ENCODE results near the gene GTPBP6.
"Not testable (repeated sequence)": the region's sequence is repeated elsewhere in the genome, so short reads cannot be mapped to it uniquely, and the experiment has no call there.

Gene GTPBP6

DNA sequence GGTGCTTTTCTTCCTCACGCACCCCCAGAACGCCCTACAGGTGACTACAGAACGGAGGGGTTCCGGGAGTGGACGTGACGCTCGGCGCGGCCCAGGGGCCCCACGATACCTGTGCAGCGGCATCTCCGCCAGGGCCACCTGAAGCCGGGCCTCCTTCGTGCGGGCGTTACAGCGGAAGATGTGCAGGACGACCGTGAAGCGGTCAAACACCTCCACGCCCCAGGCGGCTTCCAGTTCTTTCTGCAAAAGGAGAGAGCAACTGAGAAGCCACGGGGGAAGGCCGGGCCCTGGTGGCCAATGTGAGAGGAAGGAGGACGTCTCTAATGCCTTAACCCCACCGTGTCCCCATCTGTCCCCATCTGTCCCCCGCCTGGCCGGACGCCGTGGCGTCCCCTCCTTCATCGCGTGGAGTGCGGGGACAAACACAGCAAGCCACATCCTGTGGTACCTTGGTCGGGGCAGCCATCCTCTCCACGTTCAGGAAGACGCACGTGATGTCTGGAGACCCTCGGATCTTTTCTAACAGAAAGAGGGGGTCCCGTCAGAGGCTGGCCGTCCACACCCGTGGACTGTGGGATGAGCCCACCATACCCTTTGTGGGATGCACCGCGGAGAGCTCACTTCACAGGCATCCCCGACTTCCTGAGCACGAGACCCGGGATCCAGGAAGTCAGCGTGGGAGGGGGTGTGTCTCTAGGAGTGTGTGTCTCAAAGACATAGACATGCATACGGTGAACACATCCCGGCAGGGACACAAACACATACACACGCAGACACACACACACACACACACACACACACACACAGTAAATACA is 3.6 kb downstream of the GTPBP6 start:
- no peak for DNase-seq

DNA sequence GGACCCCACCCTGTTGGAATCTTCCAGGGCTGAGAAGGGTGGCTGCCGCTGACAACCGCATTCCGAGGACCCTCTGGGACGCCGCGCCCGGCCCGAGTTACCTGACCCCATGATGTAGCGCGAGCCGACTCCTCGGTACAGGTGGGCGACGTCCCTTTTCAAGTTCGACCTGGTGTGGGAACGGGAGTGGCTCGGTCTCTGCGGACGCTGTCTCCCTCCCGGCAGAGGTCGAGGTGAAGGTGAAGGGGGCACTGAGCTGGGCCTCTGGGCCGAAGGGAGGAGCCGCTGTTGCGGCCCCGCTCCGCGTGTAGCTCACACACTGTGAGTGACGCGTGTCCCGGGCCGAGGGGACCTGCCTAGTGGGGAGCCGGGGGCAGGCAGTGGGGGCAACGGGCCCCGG is 4.5 kb downstream of the GTPBP6 start:
- DNase-seq = no peak

DNA sequence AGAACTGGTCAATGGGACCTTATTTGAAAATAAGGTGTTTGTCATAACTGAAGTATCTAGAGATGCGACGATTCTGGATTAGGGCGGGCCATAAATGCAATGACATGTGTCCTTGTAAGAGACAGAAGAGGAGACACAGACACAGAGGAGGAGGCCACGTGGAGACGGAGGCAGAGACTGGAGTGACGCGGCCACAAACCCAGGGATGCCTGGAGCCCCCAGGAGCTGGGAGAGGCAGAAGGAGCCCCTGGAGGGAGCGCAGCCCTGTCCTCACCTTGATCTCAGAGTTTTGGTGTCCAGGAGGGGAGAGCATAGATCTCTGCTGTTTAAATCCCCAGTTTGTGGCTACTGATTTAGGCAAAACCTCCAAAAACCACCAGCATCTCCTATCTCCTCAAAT is 5.0 kb downstream of the GTPBP6 start:
- DNase-seq = no peak

DNA sequence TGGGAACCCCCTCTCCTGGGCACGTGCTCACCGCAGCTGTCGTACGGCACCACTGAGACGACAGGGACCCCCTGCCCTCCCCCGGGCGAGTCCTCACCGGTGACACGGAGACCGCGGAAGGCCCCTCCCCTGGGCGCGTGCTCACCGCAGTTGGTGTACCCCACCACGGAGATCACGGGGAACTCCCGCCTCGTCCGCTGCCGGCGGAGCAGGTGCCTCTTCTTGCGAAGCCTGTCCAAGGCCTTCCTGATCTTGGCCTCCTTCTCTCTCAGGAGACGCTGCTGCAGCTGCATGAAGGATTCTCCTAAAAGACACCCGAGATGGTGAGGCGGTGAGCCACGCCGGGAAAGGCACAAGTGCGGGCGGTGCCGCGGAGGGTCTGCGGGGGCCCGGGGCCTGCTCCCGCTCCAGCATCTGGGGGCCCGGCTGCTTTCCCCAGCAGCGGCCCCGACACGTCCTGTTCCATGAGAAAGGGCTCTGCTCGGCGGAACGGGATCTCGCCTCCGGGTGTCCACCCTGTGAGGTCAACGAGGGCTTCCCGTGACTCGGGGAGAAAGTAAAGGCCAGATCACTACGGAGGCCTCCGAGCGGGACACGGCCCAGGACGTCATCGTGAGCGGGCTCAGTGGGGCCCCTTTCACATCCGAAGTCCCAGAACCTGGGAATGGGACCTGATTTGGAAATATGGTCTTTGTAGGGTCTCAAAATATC is 5.8 kb downstream of the GTPBP6 start:
- DNase-seq = no peak

DNA sequence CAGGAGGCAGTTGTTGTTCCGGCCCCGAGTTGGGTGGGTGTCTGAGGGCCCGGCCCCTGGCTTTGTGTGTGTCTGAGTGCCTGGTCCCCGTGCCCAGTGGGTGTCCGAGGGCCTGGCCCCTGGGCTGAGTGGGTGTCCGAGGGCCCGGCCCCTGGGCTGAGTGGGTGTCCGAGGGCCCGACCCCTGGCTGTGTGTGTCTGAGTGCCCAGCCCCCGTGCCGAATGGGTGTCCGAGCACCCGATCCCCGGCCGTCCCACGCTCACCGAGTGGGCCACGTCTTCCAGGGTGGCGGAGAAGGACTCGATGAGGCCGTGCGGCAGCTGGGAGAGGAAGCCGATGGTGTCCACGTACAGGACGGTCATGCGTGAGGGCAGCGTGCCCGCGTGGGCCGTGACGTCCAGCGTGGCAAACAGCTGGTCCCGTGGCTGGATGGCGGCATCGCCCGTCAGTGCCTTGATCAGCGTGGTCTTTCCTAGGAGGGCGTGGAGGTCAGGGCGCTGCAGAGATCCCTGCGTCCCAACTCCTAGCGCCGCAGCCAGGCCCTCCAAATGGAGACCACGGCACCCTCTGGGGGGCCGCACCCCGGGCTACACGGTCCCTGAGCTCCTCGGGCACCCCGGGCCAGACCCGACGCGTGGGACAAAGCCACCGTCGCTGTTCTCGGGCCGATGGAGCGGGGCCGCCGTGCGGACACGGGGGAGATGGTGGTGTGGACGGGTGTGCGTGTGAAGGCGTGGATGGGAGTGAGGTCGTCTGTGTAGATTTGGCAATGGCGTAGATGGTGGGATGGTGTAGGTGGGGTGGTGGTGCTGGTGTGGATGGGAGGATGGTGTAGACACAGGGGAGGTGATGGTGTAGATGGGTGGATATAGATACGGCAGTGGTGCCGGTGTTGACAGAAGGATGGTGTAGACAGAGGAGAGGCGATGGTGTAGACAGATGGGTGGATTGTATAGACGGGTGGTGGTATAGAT is 7.2 kb downstream of the GTPBP6 start:
- DNase-seq = no peak

DNA sequence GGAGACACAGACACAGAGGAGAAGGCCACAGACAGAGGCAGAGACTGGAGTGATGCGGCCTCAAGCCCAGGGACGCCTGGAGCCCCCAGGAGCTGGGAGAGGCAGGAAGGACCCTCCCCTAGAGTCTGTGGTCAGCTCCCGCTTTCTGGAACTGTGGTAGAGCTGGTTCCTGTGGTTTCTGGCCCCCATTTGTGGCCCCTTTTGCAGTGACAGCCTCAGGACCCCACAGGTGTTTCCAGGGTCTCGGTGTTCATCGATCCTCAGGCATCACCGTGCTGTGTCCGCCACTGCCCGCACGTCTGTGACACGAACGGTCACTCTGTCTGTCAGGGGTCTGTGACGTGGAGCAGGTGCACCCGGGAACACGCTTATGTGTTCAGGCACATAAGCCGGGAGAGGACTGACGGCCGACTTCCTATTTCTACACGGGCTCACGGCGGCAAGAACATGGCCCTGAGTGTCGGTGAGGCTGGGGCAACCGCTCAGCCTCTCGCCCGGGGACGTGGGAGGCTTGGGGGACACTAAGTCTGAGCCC is 7.9 kb downstream of the GTPBP6 start:
- DNase-seq = no peak

DNA sequence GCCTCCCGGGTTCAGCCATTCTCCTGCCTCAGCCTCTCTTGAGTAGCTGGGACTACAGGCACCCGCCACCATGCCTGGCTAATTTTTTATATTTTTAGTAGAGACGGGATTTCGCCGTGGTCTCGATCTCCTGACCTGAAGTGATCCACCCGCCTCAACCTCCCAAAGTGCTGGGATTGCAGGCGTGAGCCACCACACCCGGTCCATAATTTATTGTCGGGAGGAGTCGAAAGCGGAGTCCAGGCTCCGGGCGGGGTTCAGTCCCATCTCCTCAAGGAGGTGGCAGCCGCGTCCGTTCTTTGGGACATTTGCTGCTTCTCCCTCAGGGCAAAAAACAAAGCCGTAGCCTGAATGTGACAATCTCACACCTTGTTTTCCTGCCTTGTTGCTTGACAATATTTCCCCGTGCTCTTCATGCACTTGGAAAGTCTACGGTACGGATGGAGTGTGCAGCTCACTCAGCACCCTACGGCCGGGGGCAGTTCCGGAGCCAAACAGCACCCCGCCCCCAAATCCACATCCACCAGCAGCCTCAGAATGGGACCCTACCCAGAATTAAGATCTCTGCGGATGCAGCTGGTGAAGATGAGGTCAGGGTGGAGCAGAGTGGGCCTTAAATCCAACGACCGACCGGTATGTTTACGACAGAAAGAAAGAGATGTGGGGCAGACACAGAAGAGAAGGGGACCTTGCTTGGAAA is 9.6 kb downstream of the GTPBP6 start:
- DNase-seq = no peak

DNA sequence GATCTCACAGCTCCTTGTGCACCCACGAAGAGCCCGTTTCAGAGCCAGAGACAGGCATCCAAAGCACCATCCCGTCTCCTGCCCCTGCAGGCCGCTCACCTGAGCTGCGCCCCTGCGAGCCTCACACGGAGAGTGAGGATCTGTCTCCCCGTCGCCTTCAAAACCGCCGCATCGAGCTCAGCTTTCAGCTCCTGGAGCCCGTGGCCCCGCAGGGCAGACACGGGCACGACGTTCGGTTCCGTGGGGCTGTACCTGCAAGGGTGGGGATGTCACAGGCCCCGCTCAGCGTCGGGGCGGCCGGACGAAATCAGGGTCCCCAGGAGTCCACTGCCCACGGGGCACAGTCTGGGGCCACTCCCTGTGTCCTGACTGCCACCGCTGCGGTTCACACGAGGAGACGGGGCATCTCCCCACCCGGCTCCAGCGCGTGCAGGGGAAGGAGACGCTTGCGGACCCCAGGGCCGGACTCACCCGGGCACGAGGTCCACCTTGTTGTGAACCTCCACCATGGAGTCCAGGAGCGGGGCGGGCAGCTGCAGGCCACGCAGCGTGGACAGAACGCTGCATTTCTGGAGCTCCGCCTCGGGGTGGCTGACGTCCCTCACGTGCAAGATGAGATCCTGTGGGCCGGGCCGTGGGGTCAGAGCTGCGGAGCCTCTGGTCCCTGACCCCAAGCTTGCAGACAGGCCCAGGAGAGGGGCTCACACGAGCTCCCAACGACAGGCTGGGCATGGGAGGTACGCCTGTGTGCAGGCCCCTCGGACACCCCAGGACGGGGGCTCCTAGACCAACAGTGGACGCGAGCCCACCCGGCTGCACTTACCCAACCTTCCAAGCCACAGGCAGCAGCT is 11.1 kb downstream of the GTPBP6 start:
- no peak for DNase-seq

DNA sequence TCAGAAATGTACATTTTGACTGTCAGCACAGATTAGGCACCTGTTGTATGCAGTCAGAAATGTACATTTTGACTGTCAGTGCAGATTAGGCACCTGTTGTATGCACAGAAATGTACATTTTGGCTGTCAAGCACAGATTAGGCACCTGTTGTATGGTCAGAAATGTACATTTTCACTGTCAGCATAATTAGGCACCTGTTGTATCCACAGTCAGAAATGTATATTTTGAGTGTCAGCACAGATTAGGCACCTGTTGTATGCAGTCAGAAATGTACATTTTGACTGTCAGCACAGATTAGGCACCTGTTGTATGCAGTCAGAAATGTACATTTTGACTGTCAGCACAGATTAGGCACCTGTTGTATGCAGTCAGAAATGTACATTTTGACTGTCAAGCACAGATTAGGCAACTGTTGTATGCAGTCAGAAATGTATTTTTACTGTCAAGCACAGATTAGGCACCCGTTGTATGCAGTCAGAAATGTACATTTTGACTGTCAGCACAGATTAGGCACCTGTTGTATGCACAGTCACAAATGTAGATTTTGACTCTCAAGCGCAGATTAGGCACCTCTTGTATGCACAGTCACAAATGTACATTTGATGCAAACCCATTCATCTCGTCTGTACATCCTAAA is 11.9 kb downstream of the GTPBP6 start:
- DNase-seq = not testable (repeated sequence)

DNA sequence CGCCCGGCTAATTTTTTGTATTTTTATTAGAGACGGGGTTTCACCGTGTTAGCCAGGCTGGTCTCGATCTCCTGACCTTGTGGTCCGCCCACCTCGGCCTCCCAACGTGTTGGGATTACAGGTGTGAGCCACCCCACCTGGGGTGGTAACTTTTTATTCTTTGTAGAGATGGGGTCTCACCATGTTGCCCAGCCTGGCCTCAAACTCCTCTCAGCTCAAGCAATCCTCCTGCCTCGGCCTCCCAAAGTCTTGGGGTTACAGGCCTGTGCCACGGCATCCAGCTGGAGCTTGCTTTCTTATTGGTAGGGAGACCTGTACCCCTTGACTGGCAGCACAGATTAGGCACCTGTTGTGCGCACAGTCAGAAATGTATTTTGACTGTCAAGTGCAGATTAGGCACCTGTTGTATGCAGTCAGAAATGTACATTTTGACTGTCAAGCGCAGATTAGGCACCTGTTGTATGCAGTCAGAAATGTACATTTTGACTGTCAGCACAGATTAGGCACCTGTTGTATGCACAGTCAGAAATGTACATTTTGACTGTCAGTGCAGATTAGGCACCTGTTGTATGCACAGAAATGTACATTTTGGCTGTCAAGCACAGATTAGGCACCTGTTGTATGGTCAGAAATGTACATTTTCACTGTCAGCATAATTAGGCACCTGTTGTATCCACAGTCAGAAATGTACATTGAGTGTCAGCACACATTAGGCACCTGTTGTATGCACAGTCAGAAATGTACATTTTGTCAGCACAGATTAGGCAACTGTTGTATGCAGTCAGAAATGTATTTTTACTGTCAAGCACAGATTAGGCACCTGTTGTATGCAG is 12.6 kb downstream of the GTPBP6 start:
- not testable (repeated sequence) for DNase-seq

DNA sequence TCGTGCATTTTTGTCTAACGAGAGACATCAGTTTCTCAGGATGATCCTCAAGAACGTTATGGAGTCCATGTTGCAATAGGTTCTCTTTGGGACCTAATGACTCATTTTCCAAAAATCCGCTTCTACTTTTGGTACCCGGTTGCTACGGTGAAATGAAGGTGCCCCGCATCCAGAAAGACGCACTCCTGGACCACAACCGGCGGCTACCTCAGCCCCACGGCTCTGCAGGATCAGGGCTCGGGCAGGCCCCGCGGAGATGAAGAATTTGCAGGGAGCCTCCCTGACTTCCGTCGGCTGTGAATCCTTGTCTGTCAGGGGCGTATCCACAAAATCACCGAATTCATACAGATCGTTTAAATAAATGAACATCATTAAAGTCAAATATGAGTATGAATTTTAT is 15.6 kb downstream of the GTPBP6 start:
- DNase-seq = no peak

DNA sequence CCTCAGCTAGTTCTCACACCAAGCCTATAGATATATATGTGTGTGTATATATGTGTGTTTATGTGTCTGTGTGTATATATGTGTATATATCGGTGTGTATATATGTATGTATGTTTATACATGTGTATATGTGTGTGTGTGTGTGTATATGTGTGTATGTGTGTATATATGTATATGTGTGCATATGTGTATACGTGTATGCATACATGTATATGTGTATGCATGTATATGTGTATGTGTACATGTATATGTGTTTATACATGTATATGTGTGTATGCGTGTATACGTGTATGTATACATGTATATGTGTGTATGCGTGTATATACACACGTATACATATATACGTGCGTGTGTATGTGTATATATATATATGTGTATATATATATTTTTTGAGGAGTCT is 18.3 kb downstream of the GTPBP6 start:
- no peak for DNase-seq

DNA sequence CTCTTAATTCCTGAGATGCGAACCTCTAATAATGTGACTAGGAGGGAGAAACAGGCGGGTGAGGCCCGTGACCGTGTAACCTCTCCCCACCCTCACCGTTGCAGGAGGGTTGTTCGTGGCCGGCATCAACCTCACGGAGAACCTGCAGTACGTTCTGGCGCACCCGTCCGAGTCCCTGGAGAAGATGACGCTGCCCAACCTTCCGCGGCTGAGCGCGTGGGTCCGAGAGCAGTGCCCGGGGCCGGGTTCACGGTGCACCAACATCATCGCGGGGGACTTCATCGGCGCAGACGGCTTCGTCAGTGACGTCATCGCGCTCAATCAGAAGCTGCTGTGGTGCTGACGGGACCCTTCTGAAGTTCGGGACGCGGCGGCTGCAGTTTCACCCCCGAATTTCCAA is 19.6 kb downstream of the GTPBP6 start:
- no peak for DNase-seq

DNA sequence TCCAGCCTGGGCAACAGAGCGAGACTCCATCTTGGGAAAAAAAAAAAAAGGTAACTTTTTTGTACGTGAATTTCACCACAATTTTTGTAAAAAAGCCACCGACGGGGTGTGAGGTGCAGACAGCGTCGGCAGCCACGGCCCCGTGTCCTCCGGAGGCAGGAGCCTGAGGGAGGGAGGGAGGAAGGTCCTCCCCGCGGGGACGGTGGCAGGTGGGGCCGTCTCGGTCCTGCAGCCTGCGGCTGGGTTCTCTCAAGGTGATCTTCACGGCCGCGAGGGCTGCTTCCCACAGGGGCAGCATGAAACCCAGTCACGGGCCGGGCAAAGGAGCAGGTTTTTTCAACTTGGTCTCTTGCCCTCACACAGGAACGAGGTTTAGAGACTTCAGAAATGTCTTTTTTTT is 23.5 kb downstream of the GTPBP6 start:
- no peak for DNase-seq

DNA sequence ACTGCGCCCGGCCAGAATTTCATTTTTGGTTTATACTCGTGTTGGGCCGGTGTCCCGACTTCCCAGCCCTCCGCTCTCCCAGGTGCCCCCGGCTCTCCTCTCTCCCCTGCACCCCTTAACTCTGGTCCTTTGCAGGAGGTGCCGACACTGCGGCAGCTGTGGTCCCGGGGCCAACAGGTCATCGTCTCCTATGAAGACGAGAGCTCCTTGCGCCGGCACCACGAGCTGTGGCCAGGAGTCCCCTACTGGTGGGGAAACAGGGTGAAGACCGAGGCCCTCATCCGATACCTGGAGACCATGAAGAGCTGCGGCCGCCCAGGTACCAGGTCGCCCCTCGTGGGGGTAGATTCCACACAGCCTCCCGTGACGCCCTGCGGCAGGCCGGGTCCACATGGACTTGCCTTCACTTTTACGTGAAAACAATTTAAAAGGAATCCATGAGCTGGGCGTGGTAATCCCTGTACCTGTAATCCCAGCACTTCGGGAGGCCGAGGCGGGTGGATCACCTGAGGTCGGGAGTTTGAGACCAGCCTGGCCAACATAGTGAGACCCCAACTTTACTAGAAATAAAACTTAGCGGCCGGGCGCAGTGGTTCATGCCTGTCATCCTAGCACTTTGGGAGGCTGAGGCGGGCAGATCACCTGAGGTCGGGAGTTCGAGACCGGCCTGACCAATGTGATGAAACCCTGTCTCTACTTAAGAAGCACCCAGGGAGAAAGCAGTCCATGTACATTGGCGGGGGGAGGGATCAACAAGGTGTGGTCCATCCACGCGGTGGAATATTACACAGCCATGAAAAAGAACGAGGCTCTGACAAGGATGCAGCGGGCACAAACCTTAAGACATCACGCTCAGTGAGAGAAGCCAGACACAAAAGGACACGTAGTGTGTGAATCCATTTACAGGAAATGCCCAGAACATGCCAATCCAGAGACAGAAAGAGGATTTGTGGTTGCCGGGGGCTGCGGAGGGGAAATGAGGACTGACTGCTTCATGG is 25.4 kb downstream of the GTPBP6 start:
- no peak for DNase-seq

DNA sequence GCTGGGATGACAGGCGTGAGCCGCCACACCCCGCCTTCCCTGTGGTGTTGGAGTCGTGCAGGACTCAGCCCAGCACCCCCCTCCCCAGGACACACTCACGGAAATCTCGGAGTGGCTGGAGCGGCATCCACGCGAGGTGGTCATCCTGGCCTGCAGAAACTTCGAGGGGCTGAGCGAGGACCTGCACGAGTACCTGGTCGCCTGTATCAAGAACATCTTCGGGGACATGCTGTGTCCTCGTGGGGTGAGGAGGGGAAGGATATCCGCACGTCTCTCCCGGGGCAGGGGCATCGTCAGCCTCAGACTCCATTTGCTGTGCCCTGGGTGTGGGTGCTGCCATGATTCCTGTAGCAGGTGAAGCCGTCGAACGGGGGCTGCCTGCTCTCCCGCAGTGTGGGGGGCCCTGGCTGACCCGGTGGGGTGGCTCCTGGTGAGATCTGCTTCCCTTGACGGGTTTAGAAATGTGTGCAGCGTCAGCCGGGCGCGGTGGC is 27.1 kb downstream of the GTPBP6 start:
- DNase-seq = no peak

DNA sequence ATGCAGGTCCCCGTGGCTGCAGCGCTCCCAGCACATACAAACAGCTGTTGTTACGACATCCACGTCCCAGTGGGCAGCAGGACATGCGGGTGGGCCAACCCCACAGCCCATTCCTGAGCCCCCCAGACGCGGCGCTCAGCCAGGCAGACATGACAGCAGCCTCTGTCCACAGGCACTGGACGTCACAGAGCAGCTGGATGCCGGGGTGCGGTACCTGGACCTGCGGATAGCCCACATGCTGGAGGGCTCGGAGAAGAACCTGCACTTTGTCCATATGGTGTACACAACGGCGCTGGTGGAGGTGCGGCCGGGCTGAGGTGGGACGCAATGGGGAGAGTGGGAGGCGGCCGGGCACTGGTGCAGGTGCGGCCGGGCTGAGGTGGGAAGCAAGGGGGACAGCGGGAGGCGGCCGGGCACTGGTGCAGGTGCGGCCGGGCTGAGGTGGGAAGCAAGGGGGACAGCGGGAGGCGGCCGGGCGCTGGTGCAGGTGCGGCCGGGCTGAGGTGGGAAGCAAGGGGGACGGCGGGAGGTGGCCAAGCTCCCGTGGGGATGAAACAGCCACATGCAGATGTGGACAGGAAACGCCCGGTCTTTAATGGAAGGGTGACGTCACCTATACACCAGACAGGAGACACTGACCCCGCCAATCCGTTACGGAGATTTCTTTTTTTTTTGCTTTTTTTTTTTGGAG is 28.0 kb downstream of the GTPBP6 start:
- no peak for DNase-seq

DNA sequence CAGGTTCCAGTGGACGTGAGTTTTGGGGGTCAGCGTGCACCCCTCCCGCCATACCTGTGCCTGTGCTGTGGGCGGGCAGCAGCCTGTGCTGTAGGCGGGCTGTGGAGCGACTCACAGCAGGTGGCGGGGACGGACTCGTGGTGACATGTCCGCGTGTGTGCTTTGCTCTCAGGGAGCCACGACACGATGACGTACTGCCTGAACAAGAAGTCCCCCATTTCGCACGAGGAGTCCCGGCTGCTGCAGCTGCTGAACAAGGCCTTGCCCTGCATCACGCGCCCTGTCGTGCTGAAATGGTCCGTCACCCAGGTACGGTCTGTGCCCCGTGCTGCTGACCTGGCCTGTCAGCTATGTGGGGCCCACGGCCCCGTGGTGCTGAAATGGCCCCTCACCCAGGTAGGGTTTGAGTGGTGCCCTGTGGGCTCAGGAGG is 30.0 kb downstream of the GTPBP6 start:
- DNase-seq = no peak
